Activated naive CD8-positive, alpha-beta T cell treated with anti-CD3 and anti-CD28 coated beads, Interleukin-2, amount 10 ng/mL, durations not matched to agents 7 days and 5 days (primary cell): ENCODE data around the gene IDI1. TPM values are rescaled to one million over a fixed set of nuclear protein-coding genes. Genes with fewer than 3 reads are reported as not detected.
A peak's percentile ranks its signal among the peaks of the same experiment; 100 is the strongest.

Experiments
- ATAC-seq: fragments of 150-1000 bp; cut with Tn5 transposase; one replicate; pipeline ENCODE4 v1.10.0; 2021; ENCODE audit warnings: low read depth, moderate library complexity
- POLR2A ChIA-PET: fragments of 350-600 bp; sonication (Branson Sonifier 250); formaldehyde crosslinking; loops from one replicate; lab custom pipeline; 2021; ENCODE audit warnings: antibody characterized with exemption; lab: Charles Lee
- DNase-seq: peaks from one replicate; pipeline ENCODE4 v3.0.0; 2021
- H3K27ac Mint-ChIP-seq: one replicate; pipeline ENCODE4 v1.8.0; 2022; ENCODE audit warnings: mild to moderate bottlenecking, mixed read lengths
- H3K27me3 Mint-ChIP-seq: one replicate; pipeline ENCODE4 v1.8.0; 2022; ENCODE audit warnings: mild to moderate bottlenecking, moderate library complexity, mixed read lengths
- H3K36me3 Mint-ChIP-seq: one replicate; pipeline ENCODE4 v1.8.0; 2021; ENCODE audit warnings: mild to moderate bottlenecking, mixed read lengths
- H3K4me1 Mint-ChIP-seq: one replicate; pipeline ENCODE4 v1.8.0; 2021; ENCODE audit warnings: mixed read lengths
- H3K4me3 Mint-ChIP-seq: one replicate; pipeline ENCODE4 v1.8.0; 2022; ENCODE audit warnings: mild to moderate bottlenecking, moderate library complexity, mixed read lengths
- H3K9me3 Mint-ChIP-seq: one replicate; pipeline ENCODE4 v1.8.0; 2021; ENCODE audit warnings: mixed read lengths
- total RNA-seq, 2 experiments: library from RNA; stranded (reverse); gene quantifications; one replicate each; pipeline ENCODE4 v1.2.3, GENCODE V29; 2021

IDI1 gene
- 10 to 100 TPM; 53.8 to 57.6 TPM for total RNA-seq

DNA sequence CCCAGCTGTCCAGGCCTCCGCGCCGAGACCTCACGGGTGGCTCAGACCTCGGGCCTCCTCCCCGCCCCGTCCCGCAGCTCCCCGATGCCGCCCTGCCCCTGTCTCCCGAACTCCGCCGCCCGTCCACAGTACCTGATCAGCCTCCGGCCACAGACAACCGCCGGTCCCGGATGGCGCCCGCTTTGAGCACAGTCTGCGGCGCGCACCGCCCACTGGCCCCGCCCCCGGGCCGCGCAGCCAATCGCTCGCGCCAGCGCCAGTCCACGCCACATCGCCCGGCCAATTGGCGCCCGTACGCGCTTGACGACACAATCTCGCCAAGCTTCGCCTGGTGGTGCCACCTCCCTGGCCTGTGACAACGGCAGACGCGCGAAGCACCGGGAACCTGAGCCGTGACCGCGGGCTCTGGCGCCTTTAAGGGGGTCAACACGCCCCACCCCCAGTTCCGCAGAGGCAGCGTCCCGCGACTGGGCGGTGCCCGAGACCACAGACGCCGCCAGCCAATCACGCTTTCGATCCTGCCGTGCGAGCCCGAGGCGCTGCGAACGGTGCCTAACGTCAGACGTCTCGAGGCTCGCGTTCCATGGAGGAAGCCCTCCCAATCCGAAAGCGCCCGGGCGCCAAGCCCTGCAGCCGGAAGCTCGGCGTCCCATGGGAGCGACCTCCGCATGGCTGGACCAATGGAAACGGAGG, at the start of gene IDI1:
Gene IDI1, minus strand, starts transcription at position 388 of the 693 bp plus-strand sequence. Its CDS starts 116 bp downstream, at position 272.
- H3K36me3 Mint-ChIP-seq = peaks cover 38% of the 10 kb centered on the region
- no peaks in the 10 kb centered on the region for H3K9me3 Mint-ChIP-seq
- no peaks in the 10 kb centered on the region for H3K27me3 Mint-ChIP-seq
- H3K27ac Mint-ChIP-seq = peak within 1 kb of the TSS; percentile 97
- peaks cover 53% of the 10 kb centered on the region for H3K4me1 Mint-ChIP-seq
- peak within 1 kb of the TSS; percentile 95 for H3K4me3 Mint-ChIP-seq
- DNase-seq (peak; percentile 98), ATAC-seq (peak; percentile 88)
- POLR2A ChIA-PET = interaction anchor here (0.9 to 2.9 kb wide), 12 partner anchors 9 to 913 kb away, joined by 3 to 17 read pairs (median 5); partner anchors contain the start of genes GTPBP4 and LARP4B

DNA sequence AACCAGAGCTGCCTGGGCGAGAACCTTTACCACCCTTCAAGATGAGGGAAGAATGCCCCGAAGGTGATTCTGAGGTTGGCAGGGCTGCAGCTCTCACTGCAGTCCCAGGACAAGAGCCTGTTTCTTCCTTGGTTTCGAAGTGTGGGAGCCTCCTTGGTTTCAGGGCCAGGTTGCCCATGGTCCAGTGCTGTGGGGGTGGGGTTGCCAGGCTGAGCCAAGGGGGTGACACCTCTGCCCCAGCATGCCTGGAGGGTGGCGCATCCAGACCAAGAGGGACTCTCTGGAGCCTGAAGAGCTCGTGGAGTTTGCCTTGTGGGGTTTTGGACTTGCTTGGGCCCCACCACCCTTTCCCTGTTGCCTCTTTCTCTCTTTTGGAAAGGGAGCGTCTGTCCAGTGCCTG, 48.5 kb upstream of the IDI1 start:
- Mint-ChIP-seq H3K27ac (no peak overlapping the region), H3K4me1 (peaks cover 7% of the 10 kb centered on the region), H3K4me3 (no peak overlapping the region), H3K9me3 (no peaks in the 10 kb centered on the region), H3K36me3 (peaks cover 23% of the 10 kb centered on the region), H3K27me3 (no peaks in the 10 kb centered on the region)
- no peak for DNase-seq
- POLR2A ChIA-PET = no interaction called here
- ATAC-seq = no peak

GRCh38 chr10:1096287-1096889, 47.5 kb upstream of the IDI1 start:
- Mint-ChIP-seq H3K36me3 (peaks cover 21% of the 10 kb centered on the region), H3K4me1 (peaks cover 7% of the 10 kb centered on the region), H3K27me3 (no peaks in the 10 kb centered on the region), H3K9me3 (no peaks in the 10 kb centered on the region), H3K27ac (no peak overlapping the region), H3K4me3 (no peak overlapping the region)
- ATAC-seq = no peak
- POLR2A ChIA-PET = no interaction called here
- no peak for DNase-seq

DNA sequence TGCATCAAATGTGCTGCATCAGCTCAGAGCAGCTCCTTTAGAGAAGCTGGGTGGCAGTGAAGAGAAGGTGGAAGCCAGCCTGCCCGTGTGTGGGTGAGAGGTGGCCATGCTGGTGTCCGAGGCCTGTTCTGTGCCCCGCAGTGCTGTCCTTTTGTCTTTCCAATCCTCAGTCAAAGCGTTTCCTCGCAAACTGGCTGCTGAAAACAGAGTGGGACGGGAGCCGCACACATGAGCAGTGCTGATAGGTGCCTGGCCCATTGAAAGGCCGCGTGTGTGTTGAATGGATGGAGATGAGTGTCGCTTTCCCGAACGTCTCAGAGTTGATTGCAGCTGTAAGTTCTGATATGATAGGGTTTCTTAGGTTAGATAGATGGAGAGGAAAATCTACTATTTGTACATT, 46.6 kb upstream of the IDI1 start:
- Mint-ChIP-seq H3K4me3 (no peak overlapping the region), H3K27ac (no peak overlapping the region), H3K27me3 (no peaks in the 10 kb centered on the region), H3K36me3 (peaks cover 20% of the 10 kb centered on the region), H3K4me1 (peaks cover 7% of the 10 kb centered on the region), H3K9me3 (no peaks in the 10 kb centered on the region)
- POLR2A ChIA-PET = no interaction called here
- ATAC-seq (no peak), DNase-seq (no peak)

DNA sequence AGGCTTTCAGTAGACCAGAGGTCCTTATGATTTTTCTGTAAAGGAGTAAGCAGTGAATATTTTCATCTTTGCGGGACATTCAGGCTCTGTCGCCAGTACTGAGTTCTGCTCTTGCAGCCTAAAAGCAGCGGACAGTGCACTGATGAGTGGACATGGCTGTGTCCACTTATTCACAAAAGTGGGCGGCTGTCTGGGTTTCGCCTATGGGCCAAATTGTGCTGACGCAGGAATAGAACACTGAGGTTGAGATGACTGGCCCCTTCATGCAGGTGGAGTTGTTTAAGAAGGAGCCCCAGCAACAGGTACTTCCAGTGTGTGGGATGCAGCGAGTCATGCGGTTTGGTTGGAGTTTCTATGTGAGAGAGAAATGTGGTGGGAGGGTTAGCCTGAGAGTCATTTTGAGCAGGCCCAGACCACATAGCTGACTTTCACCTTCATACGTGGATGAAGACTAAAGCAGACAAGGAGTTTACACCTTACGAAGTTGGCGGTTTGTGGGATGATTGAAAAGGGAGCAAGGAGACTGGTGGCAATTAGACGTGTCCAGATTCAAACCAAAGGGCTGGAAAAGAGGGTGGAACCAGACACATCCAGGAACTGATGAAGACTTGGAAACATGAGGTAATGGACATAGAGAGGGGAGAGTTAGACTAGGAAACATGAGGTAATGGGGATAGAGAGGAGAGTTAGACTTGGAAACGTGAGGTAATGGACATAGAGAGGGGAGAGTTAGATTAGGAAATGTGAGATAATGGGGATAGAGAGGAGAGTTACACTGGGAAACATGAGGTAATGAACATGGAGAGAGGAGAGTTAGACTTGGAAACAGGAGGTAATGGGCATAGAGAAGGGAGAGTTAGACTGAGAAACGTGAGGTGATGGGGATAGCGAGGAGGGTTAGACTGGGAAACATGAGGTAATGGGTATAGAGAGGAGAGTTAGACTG, 45.5 kb upstream of the IDI1 start:
- POLR2A ChIA-PET = no interaction called here
- H3K9me3 Mint-ChIP-seq = no peaks in the 10 kb centered on the region
- H3K36me3 Mint-ChIP-seq = peaks cover 20% of the 10 kb centered on the region
- H3K27ac Mint-ChIP-seq = no peak overlapping the region
- ATAC-seq = no peak
- H3K4me1 Mint-ChIP-seq = peaks cover 2% of the 10 kb centered on the region
- H3K27me3 Mint-ChIP-seq = no peaks in the 10 kb centered on the region
- DNase-seq = no peak
- H3K4me3 Mint-ChIP-seq = no peak overlapping the region

GRCh38 chr10:1093696-1094095, 44.8 kb upstream of the IDI1 start:
- Mint-ChIP-seq H3K27ac (no peak overlapping the region), H3K27me3 (no peaks in the 10 kb centered on the region), H3K9me3 (no peaks in the 10 kb centered on the region), H3K36me3 (peaks cover 15% of the 10 kb centered on the region), H3K4me3 (no peak overlapping the region), H3K4me1 (peaks cover 2% of the 10 kb centered on the region)
- DNase-seq (no peak), ATAC-seq (no peak)
- POLR2A ChIA-PET = no interaction called here

DNA sequence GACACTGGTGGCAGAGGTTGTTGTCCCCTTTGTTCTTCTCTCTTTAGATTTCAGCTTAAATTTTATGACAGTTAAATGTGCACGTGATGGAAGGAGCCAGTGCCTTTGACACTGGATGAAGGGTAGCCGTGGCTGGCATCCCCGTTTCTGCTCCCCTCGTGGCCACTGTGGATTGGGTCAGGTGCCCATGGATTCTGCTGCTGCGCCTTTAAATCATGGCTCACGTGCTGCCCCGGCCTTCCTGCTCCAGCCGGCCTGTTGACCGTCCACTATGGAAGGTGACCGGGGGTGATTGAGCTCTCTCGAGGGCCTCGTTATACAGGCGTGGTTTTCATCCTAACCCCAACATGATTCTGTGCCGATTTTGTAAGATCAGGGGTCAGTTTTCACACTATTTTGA, 41.8 kb upstream of the IDI1 start:
- H3K36me3 Mint-ChIP-seq = peaks cover 23% of the 10 kb centered on the region

GRCh38 chr10:1089017-1089689, 40.2 kb upstream of the IDI1 start:
- Mint-ChIP-seq H3K9me3 (no peaks in the 10 kb centered on the region), H3K27ac (no peak overlapping the region)

More for the DNA sequence above, 41.8 kb upstream of the IDI1 start:
- POLR2A ChIA-PET = interaction anchor here (0.7 kb wide), 1 partner anchor 127 kb away, joined by 4 read pairs; no protein-coding TSS in a partner anchor
- peaks cover 7% of the 10 kb centered on the region for H3K4me1 Mint-ChIP-seq
- no peak overlapping the region for H3K27ac Mint-ChIP-seq
- no peaks in the 10 kb centered on the region for H3K27me3 Mint-ChIP-seq
- H3K4me3 Mint-ChIP-seq = no peak overlapping the region
- DNase-seq = no peak
- H3K9me3 Mint-ChIP-seq = no peaks in the 10 kb centered on the region
- no peak for ATAC-seq

GRCh38 chr10:1086787-1087186, 37.9 kb upstream of the IDI1 start:
- Mint-ChIP-seq H3K4me1 (peaks cover 5% of the 10 kb centered on the region), H3K36me3 (peaks cover 29% of the 10 kb centered on the region), H3K9me3 (no peaks in the 10 kb centered on the region), H3K4me3 (no peak overlapping the region), H3K27ac (no peak overlapping the region), H3K27me3 (no peaks in the 10 kb centered on the region)
- POLR2A ChIA-PET = interaction anchor here (0.6 kb wide), 1 partner anchor 12 kb away, joined by 4 read pairs; no protein-coding TSS in a partner anchor
- DNase-seq (no peak), ATAC-seq (no peak)

More at GRCh38 chr10:1089017-1089689, 40.2 kb upstream of the IDI1 start:
- DNase-seq (no peak), ATAC-seq (no peak)
- Mint-ChIP-seq H3K4me3 (no peak overlapping the region), H3K4me1 (peaks cover 7% of the 10 kb centered on the region), H3K27me3 (no peaks in the 10 kb centered on the region), H3K36me3 (peaks cover 24% of the 10 kb centered on the region)
- POLR2A ChIA-PET = no interaction called here

DNA sequence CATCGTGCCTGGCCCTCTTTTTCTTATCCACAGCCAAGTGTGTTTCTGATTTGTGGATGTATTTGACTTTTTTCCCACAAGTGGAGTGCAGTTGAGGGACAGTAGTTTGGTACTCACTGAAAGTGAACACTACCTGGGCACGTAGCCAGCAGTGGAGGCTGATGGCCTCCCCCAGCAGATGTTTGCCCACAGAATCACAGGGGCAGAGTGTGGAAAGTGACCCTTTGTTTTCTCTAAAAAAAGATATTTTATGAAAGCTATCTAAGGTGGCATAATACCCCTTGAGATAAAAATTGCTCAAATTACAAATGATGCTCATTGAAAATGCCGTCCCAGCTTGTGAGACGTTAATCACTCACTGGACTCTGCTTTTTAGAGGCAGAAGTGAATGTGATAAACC, 36.3 kb upstream of the IDI1 start:
- Mint-ChIP-seq H3K4me3 (no peak overlapping the region), H3K36me3 (peaks cover 22% of the 10 kb centered on the region), H3K27me3 (no peaks in the 10 kb centered on the region), H3K4me1 (peaks cover 5% of the 10 kb centered on the region), H3K27ac (no peak overlapping the region), H3K9me3 (no peaks in the 10 kb centered on the region)
- ATAC-seq (no peak), DNase-seq (no peak)
- POLR2A ChIA-PET = no interaction called here

DNA sequence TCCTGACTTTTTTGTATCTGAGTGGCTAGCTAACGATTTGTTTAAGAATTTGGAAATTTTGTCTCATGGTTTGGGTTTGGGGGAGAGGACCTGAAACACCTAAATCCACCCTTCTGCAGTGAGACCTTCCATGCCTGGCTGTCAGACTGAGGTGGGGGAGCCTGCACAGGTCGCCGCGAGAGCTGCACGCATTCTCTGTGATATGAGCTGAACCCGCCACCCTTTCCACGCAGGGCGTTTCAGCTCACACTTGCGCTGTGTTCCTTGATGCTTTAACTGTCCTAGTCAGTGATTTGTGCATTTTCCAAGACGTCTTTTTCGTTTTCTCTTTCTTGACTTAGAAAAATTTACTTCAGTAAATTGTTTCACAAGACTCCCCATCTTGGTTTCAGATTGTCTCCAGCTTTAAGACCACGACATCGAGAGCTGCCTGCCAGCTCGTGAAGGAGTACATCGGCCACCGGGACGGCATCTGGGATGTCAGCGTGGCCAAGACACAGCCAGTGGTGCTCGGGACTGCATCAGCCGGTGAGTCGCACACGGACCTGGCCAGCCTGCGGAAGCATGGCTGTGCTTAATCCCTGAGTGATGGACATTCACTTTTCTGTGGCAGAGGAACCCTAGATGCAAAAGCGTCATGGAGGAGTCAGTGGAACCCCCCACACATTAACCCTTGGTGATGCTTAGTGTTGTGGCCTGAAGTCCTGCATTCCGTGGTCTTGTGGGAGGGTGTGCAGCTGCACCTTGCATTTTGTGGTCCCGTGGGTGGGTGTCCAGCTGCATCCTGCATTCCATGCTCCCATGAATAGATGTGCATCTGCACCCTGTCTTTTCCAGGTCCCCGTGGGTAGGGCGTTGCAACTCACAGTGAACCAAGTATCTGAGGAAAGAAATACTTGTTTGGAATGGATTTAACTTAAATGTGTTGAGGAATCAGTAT, 35.4 kb upstream of the IDI1 start:
- no peak for DNase-seq
- H3K36me3 Mint-ChIP-seq = peaks cover 25% of the 10 kb centered on the region
- no peaks in the 10 kb centered on the region for H3K9me3 Mint-ChIP-seq
- H3K4me3 Mint-ChIP-seq = no peak overlapping the region
- H3K4me1 Mint-ChIP-seq = peaks cover 5% of the 10 kb centered on the region
- H3K27ac Mint-ChIP-seq = no peak overlapping the region
- no peaks in the 10 kb centered on the region for H3K27me3 Mint-ChIP-seq
- no peak for ATAC-seq
- POLR2A ChIA-PET = interaction anchor here (0.7 kb wide), 1 partner anchor 35 kb away, joined by 3 read pairs; the partner anchor contains the start of gene IDI1

DNA sequence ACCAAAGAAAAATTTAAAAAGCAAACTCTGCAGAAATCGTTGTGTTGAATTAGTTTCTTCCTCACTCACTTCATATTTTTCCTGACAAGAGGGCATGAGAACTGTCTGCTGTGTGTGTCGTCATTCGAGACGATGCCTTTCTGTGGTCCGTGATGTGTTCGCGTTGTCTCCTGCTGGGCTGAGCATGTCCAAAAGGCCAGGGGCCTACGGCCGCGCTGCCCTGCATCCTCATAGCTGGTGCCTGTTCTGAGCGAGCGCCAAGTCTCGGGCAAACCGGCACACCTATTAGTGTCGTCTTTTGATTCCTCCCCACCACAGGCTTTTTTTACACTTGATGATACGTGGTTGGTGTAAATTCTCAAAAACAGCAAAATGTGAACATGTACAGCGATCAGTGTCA, 34.7 kb upstream of the IDI1 start:
- Mint-ChIP-seq H3K36me3 (peaks cover 25% of the 10 kb centered on the region), H3K9me3 (no peaks in the 10 kb centered on the region), H3K4me3 (no peak overlapping the region), H3K27ac (no peak overlapping the region), H3K27me3 (no peaks in the 10 kb centered on the region), H3K4me1 (peaks cover 5% of the 10 kb centered on the region)
- ATAC-seq (no peak), DNase-seq (no peak)
- POLR2A ChIA-PET = interaction anchor here (0.7 kb wide), 1 partner anchor 35 kb away, joined by 3 read pairs; the partner anchor contains the start of gene IDI1
